ENCODE results near the gene CFAP57. TPM values are rescaled to one million over a fixed set of nuclear protein-coding genes. Genes with fewer than 3 reads are reported as not detected.

The CFAP57 gene
- total and polyA plus RNA-seq, 2 of the 13 experiments (the other 11 are each of a cell fraction or from before 2014, with no cell fraction given): 0.01 TPM; not detected in 1

- Histone ChIP-seq H3K4me2 (ENCODE audit: low read depth, low read length) (no peak overlapping the region), H4K20me1 (ENCODE audit: insufficient read depth, low read length) (no peaks in the 10 kb centered on the region), H3K79me2 (ENCODE audit: insufficient read depth, low read length) (no peaks in the 10 kb centered on the region), H3K27me3 (ENCODE audit: control insufficient read depth in 1 of 2, insufficient read depth in 2 of 2, low read length in 2 of 2) (peaks cover 0 to 1% of the 10 kb centered on the region in 2 experiments; a peak in 1 of 5 replicates), H3K4me3 (replicated peaks in 1 of 3; ENCODE audit: insufficient read depth in 1 of 3, low read depth in 2 of 3, low read length in 3 of 3) (no peak overlapping the region), H3K9me3 (ENCODE audit: low read length) (no peaks in the 10 kb centered on the region), H2AFZ (ENCODE audit: low read length) (no peak overlapping the region), H3K4me1 (ENCODE audit: insufficient read depth, low read length) (no peaks in the 10 kb centered on the region), H3K9ac (ENCODE audit: insufficient read depth, low read depth, low read length) (no peak overlapping the region), H3K36me3 (replicated peaks in 1 of 2; ENCODE audit: control insufficient read depth in 1 of 2, insufficient read depth in 2 of 2, low read length in 2 of 2) (no peaks in the 10 kb centered on the region), H3K27ac (ENCODE audit: extremely low read length, insufficient read depth, low read length) (no peak overlapping the region)
- ATAC-seq: no peak
- CTCF ChIA-PET (ENCODE audit: low intra/inter-chr PET ratio, low total read pairs): no interaction called here
- intact Hi-C loops (cut with micrococcal nuclease; ENCODE audit: unreplicated experiment) (no loop called here), in situ Hi-C loops (cut with HindIII; ENCODE audit: extremely low pct_ligation_motif_present, low pct_unique_long_range_greater_than_20kb) (no loop called here)
- no peak for FAIRE-seq
- BruUV-seq (replicated peaks): no TSS peak
- no peak for DNase-seq (ENCODE audit: low spot score)
- TF ChIP-seq REXO4 (CRISPR knock-in tag; IDR thresholded peaks at IDR 0.05; ENCODE audit: borderline replicate concordance) (no peak), U2AF1 (optimal IDR thresholded peaks at IDR 0.05; ENCODE audit: low read depth, low read length) (no peak), PHF8 (CRISPR knock-in tag; IDR thresholded peaks at IDR 0.05) (no peak), WIZ (CRISPR knock-in tag; IDR thresholded peaks at IDR 0.05) (no peak), ZNF747 (CRISPR knock-in tag; IDR thresholded peaks at IDR 0.05; ENCODE audit: borderline replicate concordance) (no peak), CREBL2 (CRISPR knock-in tag; IDR thresholded peaks at IDR 0.05; ENCODE audit: borderline replicate concordance) (no peak), ZNF75D (CRISPR knock-in tag; IDR thresholded peaks at IDR 0.05; ENCODE audit: borderline replicate concordance) (no peak), HOXD1 (CRISPR knock-in tag; IDR thresholded peaks at IDR 0.05) (no peak), HMG20B (CRISPR knock-in tag; conservative IDR thresholded peaks at IDR 0.05) (no peak), SMARCE1 (IDR thresholded peaks at IDR 0.05; ENCODE audit: borderline replicate concordance) (no peak), EHMT2 (IDR thresholded peaks at IDR 0.05; ENCODE audit: borderline replicate concordance, low read depth, low read length) (no peak), MYPOP (CRISPR knock-in tag; IDR thresholded peaks at IDR 0.05) (no peak)
- 48% methylated on average over 5 of the region's 7 CpGs for WGBS (ENCODE audit: low lambda C conversion rate)
- POLR2A ChIA-PET: no interaction called here
Observed at GRCh38 chr1:43156026-43156425, 16.1 kb upstream of the CFAP57 start.
